Vagina (tissue), 2 donors: Measurements from ENCODE around the gene ABCA10.

Source experiments
- POLR2AphosphoS5 ChIP-seq, 2 donors: sonication (generic); formaldehyde crosslinking; IDR thresholded peaks; one replicate each; pipeline ENCODE4 v1.9.0; 2017; ENCODE audit warnings: antibody characterized with exemption in 2 of 2, mild to moderate bottlenecking in 2 of 2, low read depth in 1 of 2; ENCODE audit not compliant: insufficient read depth in 1 of 2
- TF ChIP-seq, protein P1 (sequence below), 3 experiments: fragments of 450-650 bp in 2 of 3; fragments of 200-600 bp in 1 of 3; sonication (generic) in 1 of 3; IDR thresholded peaks; one replicate each; pipeline ENCODE4 v1.5.1; 2017 to 2019; ENCODE audit warnings: antibody characterized with exemption in 3 of 3, mild to moderate bottlenecking in 2 of 3, moderate library complexity in 2 of 3

DNA sequence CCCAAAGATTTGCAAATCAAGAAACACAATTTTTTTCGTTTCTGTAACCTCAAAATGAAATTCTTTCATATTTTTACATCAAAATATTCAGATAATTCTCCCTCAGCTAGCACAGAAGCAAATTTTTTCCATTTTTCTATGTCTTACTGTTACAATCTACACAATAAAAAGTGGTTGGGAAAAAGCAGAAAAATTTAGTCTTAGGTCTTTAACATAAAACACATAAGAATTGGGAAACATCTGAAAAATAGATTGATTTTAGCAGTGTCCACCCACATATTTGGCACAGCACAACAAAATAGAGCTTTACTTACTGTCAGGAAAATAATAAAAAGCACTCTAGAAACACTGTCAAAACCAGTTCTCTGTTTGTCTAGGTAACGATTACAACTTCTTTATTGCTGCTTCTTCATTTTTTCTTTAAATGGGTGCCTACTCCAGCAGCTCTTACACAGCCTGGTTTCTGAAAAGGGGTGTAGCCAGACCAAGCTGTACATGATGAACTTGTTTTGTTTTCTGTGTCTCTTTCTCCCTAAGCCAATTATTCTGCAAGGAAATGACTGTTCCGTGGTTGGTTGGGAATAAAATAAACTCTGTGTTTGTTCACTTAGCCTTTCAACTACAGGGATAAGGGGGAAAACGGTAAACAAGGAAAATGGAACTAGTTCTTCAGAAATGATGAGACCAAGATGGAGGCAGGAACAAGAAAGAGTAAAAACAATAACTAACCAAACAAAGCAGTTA is 87.0 kb downstream of the ABCA10 start, which contains the start of gene ABCA6:
- TF ChIP-seq, protein P1, sequence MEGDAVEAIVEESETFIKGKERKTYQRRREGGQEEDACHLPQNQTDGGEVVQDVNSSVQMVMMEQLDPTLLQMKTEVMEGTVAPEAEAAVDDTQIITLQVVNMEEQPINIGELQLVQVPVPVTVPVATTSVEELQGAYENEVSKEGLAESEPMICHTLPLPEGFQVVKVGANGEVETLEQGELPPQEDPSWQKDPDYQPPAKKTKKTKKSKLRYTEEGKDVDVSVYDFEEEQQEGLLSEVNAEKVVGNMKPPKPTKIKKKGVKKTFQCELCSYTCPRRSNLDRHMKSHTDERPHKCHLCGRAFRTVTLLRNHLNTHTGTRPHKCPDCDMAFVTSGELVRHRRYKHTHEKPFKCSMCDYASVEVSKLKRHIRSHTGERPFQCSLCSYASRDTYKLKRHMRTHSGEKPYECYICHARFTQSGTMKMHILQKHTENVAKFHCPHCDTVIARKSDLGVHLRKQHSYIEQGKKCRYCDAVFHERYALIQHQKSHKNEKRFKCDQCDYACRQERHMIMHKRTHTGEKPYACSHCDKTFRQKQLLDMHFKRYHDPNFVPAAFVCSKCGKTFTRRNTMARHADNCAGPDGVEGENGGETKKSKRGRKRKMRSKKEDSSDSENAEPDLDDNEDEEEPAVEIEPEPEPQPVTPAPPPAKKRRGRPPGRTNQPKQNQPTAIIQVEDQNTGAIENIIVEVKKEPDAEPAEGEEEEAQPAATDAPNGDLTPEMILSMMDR (IDR thresholded peaks at IDR 0.05): no peak
- no peak for TF ChIP-seq POLR2AphosphoS5 (IDR thresholded peaks at IDR 0.05; ENCODE audit: insufficient read depth in 1 of 2, low read depth in 1 of 2)
